ENCODE data around the gene KSR2. TPM values are rescaled to one million over a fixed set of nuclear protein-coding genes. Genes with fewer than 3 reads are reported as not detected.

Gene KSR2
- total RNA-seq, 1 experiment from 2014 or later, result 1.3 TPM

- Histone ChIP-seq H3K79me1 (ENCODE audit: insufficient read depth, low read depth, low read length, poor library complexity, severe bottlenecking) (no peaks in the 10 kb centered on the region), H3K9me3 (ENCODE audit: control insufficient read depth, low read depth, low read length) (no peaks in the 10 kb centered on the region), H2BK12ac (ENCODE audit: insufficient read length, low read depth, low read length) (no peak overlapping the region), H3K4me2 (ENCODE audit: insufficient read depth, insufficient read length, low read length) (no peak overlapping the region), H2BK5ac (ENCODE audit: insufficient read length, low read length) (no peak overlapping the region), H3K23me2 (ENCODE audit: insufficient read length, low read depth, low read length, poor library complexity, severe bottlenecking) (no peaks in the 10 kb centered on the region), H4K8ac (replicated peaks; ENCODE audit: insufficient read length, low read depth, low read length) (no peak overlapping the region), H2BK20ac (ENCODE audit: low read depth, low read length, poor library complexity, severe bottlenecking) (no peak overlapping the region), H2BK120ac (ENCODE audit: low read depth, low read length, poor library complexity, severe bottlenecking) (no peak overlapping the region), H2AFZ (ENCODE audit: low read length) (no peak overlapping the region), H3T11ph (ENCODE audit: low read length) (no peak overlapping the region), H3K4me1 (ENCODE audit: insufficient read depth, low read length) (peaks cover 2% of the 10 kb centered on the region; the same call in 1 of the 2 replicates), H3K18ac (ENCODE audit: insufficient read length, low read depth, low read length) (no peak overlapping the region), H3K23ac (ENCODE audit: insufficient read length, low read depth, low read length) (no peak overlapping the region), H3K14ac (ENCODE audit: insufficient read depth, low read length) (no peak overlapping the region), H3K27me3 (ENCODE audit: insufficient read depth, low read length) (no peaks in the 10 kb centered on the region), H4K91ac (ENCODE audit: insufficient read length, low read depth, low read length) (no peak overlapping the region), H4K5ac (ENCODE audit: insufficient read length, low read depth, low read length) (no peak overlapping the region), H3K9ac (ENCODE audit: extremely low read depth, insufficient read length, low read length) (no peak overlapping the region), H3K4ac (ENCODE audit: low read depth, low read length) (no peak overlapping the region), H3K79me2 (ENCODE audit: insufficient read depth, low read length) (no peaks in the 10 kb centered on the region), H2BK15ac (ENCODE audit: low read depth, low read length) (no peak overlapping the region), H2AK5ac (ENCODE audit: insufficient read length, low read length) (no peak overlapping the region), H3K56ac (ENCODE audit: insufficient read length, low read depth, low read length) (no peak overlapping the region), H4K20me1 (ENCODE audit: control insufficient read depth, insufficient read depth, insufficient read length) (no peaks in the 10 kb centered on the region), H3K27ac (ENCODE audit: insufficient read length, low read depth, low read length) (no peak overlapping the region)
- Mint-ChIP-seq H3K36me3 (ENCODE audit: insufficient read depth in 1 of 3, low read depth in 3 of 3) (peaks cover 3 to 4% (median 4%) of the 10 kb centered on the region in 3 experiments; a peak in 2 of 7 replicates), H3K9me3 (peaks cover 5% of the 10 kb centered on the region in 2 experiments; a peak in 4 of 5 replicates), H3K27ac (no peak overlapping the region), H3K27me3 (ENCODE audit: low read depth) (no peaks in the 10 kb centered on the region; the same call in 1 of the 2 replicates), H3K4me3 (no peak overlapping the region), H3K4me1 (peaks cover 9 to 18% of the 10 kb centered on the region in 2 experiments)
- no peak for DNase-seq
- no CpG with 5 or more reads among the region's 1 CpG for WGBS (ENCODE audit: extremely low coverage, insufficient read length, low lambda C conversion rate)
- no peak for TF ChIP-seq CTCF (conservative IDR thresholded peaks at IDR 0.05)
Measured at GRCh38 chr12:117699118-117699517, 269.7 kb downstream of the KSR2 start.

Measured in H9 (cell line).